ENCODE results near the gene FGF14. TPM values are rescaled to one million over a fixed set of nuclear protein-coding genes. Genes with fewer than 3 reads are reported as not detected.

FGF14 gene
- total RNA-seq, 1 experiment from 2014 or later, result 0.02 TPM

DNA sequence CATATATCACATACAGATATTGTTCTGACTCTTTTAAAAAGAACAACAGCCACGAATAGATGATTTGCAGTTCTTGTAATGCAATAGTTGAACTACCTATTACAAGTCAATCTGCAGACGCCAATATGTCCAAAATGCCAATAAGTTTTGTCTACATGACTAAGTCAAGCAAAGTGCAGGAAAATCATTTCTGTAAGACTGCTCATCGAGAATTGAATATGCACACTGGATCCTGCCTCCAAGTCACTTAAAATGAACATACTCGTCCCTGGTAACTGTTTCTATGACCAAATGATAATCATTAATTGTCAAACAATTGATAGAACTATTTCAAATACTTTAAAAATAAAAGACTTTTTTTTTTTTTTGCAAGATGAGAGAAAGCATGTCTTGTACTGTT, 573.7 kb downstream of the FGF14 start:
- no peaks in the 10 kb centered on the region for H3K27me3 ChIP-seq
- no peaks in the 10 kb centered on the region for H3K9me3 ChIP-seq (replicated peaks)

DNA sequence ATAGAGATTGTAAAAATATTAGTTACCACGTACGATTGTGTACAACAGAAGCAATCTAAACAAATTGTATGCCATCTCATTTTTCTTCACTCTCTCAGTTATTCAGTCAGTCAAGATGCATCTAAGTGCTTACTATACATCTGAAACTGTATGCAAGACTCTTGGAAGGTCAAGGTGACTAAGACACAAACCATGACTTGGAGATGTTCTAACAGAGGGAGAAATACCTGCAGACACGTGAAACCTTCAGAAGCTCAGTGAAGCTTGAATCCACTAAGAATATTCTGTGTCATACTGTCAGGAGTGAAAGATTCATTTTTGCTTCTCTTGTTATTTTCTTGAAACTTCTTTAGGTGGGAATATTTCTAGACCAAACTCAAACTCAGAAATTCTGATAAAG, 584.0 kb downstream of the FGF14 start:
- H3K9me3 ChIP-seq (replicated peaks), result no peaks in the 10 kb centered on the region
- no peak overlapping the region for H3K4me3 ChIP-seq
- no peaks in the 10 kb centered on the region for H3K36me3 ChIP-seq
- no peak overlapping the region for H3K27ac ChIP-seq
- no peaks in the 10 kb centered on the region for H3K27me3 ChIP-seq
- no peak for DNase-seq
- H3K4me1 ChIP-seq, result no peaks in the 10 kb centered on the region

More for the DNA sequence above, 573.7 kb downstream of the FGF14 start:
- no peaks in the 10 kb centered on the region for H3K36me3 ChIP-seq
- no peak for DNase-seq
- H3K4me1 ChIP-seq, result no peaks in the 10 kb centered on the region
- H3K27ac ChIP-seq, result no peak overlapping the region
- H3K4me3 ChIP-seq, result no peak overlapping the region

DNA sequence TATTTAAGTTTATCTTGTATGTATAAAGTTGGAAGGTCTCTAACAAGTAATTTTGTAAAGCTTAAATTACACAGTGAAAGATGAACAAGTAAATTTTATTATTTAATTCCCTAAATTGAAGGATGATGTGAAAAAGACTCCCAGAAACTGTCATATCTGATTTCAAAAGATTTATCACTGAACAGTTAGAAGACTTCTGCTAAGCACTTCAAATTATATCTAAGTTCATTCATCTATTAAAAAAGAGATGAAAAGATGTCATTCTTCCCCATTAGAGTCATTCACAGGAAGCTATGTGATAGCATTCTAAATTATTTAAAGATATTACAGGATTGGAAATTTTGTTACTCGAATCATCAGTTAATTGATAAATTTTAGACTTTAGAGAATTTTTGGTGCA, 590.0 kb downstream of the FGF14 start:
- Histone ChIP-seq H3K4me1 (no peaks in the 10 kb centered on the region), H3K9me3 (replicated peaks) (no peaks in the 10 kb centered on the region), H3K27me3 (no peaks in the 10 kb centered on the region), H3K4me3 (no peak overlapping the region), H3K27ac (no peak overlapping the region), H3K36me3 (no peaks in the 10 kb centered on the region)
- DNase-seq, result no peak

DNA sequence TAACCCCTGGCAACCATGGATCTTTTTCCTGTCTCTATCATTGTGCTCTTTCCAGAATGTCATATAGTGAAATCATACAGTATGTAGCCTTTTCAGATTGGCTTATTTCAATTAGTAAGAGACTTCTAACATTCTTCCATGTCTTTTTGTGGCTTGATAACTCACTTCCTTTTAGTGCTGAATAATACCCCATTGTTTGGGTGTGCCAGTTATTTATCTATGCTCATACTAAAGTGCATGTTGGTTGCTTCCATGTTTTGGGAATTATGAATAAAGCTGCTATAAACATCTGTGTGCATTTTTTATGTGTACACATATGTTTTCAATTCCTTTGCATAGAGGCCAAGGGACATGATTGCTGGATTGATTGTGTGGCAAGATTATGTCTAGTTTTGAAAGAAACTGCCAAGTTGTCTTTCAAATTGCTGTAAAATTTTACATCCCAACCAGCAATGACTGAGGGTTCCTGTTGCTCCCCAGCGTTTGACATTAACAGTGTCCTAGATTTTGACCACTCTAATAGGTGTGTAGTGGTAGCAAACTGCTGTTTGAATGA, 590.5 kb downstream of the FGF14 start:
- no peaks in the 10 kb centered on the region for H3K4me1 ChIP-seq
- DNase-seq, result no peak
- H3K36me3 ChIP-seq, result no peaks in the 10 kb centered on the region
- no peak overlapping the region for H3K27ac ChIP-seq
- H3K27me3 ChIP-seq, result no peaks in the 10 kb centered on the region
- no peak overlapping the region for H3K4me3 ChIP-seq
- no peaks in the 10 kb centered on the region for H3K9me3 ChIP-seq (replicated peaks)

DNA sequence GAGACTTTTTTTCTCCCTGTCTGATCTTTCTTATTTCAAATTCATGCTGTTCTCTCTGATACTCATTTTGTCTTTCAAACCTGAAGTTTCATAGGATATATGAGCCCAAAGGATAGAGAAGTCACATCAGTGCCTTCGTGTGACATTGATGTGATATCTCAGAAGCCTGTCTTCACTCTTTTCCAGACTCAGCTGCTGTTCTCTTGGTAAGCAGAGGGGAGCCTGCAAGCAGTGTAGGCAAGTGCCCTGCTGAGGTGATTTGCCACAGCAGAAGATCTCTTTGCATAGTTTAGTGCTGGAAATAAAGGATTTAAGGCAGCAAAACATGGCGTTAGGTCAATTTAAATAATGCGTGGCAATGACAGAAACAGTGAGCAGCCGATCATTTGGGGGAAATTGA, 602.7 kb downstream of the FGF14 start:
- Histone ChIP-seq H3K9me3 (replicated peaks) (no peaks in the 10 kb centered on the region), H3K4me3 (no peak overlapping the region), H3K27ac (no peak overlapping the region), H3K27me3 (no peaks in the 10 kb centered on the region), H3K36me3 (no peaks in the 10 kb centered on the region), H3K4me1 (no peaks in the 10 kb centered on the region)
- DNase-seq, result no peak

DNA sequence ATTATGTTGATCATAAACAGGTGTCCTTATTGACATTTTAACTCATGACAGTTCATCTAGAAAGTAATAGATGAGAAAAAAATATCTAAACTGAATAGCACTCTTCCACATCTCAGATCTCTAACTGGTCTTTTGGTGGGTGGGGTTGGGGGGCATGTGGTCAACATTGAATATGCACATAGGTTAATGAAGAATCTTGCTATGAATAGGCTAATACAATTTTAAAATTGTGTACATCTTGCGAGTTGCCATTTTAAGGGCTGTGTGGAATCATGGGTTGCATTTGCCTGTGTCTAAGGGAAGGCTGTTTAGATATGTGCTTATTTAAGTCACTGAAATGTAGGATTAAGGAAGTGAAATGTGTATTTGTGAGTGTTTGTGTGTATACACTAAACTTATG, 603.4 kb downstream of the FGF14 start:
- Histone ChIP-seq H3K9me3 (replicated peaks) (no peaks in the 10 kb centered on the region), H3K36me3 (no peaks in the 10 kb centered on the region), H3K27ac (no peak overlapping the region), H3K4me3 (no peak overlapping the region), H3K27me3 (no peaks in the 10 kb centered on the region), H3K4me1 (no peaks in the 10 kb centered on the region)
- no peak for DNase-seq

DNA sequence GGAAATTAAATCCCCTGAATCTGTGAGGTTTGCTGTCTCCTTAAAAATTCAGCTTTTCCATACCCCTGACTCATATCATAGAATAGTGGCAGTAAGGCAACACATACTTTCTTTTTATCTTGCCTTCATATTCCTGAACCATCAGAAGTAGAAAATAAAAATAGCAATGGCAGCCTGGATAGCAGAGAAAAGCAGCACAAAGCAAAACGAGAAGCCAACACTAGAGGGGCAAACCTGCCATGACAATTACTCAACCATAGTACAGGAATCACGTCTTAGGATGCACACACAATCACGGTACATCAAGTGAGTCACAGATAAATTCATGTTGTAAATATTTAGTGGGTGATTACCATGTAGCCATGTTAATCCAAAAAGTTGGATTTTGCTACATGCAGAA, 606.4 kb downstream of the FGF14 start:
- no peak for DNase-seq
- H3K27ac ChIP-seq, result no peak overlapping the region
- H3K4me3 ChIP-seq, result no peak overlapping the region
- no peaks in the 10 kb centered on the region for H3K36me3 ChIP-seq
- no peaks in the 10 kb centered on the region for H3K27me3 ChIP-seq
- H3K9me3 ChIP-seq (replicated peaks), result no peaks in the 10 kb centered on the region
- H3K4me1 ChIP-seq, result no peaks in the 10 kb centered on the region

DNA sequence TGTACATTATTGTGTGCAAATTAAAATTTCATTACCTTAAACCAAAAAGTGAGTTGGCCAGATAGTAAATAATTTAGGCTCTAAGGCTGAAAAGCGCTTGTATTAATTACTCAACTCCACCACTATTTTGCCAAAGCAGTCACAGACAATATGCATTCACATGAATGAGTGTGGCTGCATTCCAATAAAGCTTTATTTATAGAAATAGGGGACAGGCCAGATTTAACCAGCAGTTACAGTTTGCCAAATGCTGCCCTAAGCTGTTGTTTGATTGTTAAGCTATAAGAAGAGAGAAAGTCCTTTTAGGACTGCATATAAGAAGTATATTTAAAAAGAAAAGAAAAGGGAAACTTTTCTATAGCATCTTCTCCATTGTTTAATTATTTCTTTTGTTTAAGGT, 606.8 kb downstream of the FGF14 start:
- Histone ChIP-seq H3K27ac (no peak overlapping the region), H3K4me1 (no peaks in the 10 kb centered on the region), H3K4me3 (no peak overlapping the region), H3K27me3 (no peaks in the 10 kb centered on the region), H3K36me3 (no peaks in the 10 kb centered on the region), H3K9me3 (replicated peaks) (no peaks in the 10 kb centered on the region)
- no peak for DNase-seq

DNA sequence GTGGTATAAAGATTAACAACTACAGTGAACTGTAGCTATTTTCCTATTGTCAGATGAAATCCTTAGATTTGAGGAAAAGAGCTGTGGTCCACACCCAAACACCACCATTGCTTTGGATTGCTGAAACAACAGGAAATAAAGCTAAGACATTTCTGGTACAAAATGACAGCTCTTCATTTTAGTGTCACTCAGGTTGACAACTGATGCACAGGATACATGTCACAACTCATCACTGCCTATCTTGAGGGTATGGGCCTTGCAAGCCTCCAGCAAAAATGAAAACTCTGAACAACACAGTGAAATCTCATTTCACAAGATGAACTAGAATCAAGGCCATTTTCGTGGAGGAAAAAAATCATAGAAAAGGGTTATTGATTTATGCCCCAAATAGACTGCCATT, 609.7 kb downstream of the FGF14 start:
- Histone ChIP-seq H3K4me1 (no peaks in the 10 kb centered on the region), H3K9me3 (replicated peaks) (no peaks in the 10 kb centered on the region), H3K36me3 (no peaks in the 10 kb centered on the region), H3K4me3 (no peak overlapping the region), H3K27me3 (no peaks in the 10 kb centered on the region), H3K27ac (no peak overlapping the region)
- DNase-seq, result no peak

DNA sequence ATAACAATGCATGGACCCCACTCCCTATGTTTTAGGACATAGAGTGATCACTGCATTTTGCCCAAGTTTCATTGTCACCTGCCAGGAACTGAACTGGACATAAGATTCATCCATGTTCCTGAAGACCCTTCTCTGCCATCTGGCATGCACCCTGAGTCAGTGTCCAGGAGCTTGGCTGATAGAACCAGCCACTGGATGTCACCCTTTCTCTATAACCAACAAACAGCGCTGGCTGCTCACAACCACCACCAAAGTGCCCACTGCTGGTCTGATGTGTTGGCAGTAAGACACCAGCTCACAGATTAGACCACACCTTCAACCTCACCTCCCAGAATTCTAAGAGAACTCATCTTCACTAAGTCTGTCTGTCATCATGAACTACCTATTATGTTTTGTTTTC, 616.0 kb downstream of the FGF14 start:
- no peaks in the 10 kb centered on the region for H3K27me3 ChIP-seq
- H3K4me1 ChIP-seq, result no peaks in the 10 kb centered on the region
- no peaks in the 10 kb centered on the region for H3K36me3 ChIP-seq
- no peak overlapping the region for H3K27ac ChIP-seq
- peak; percentile 29 to 54 for DNase-seq
- no peak overlapping the region for H3K4me3 ChIP-seq
- no peaks in the 10 kb centered on the region for H3K9me3 ChIP-seq (replicated peaks)

DNA sequence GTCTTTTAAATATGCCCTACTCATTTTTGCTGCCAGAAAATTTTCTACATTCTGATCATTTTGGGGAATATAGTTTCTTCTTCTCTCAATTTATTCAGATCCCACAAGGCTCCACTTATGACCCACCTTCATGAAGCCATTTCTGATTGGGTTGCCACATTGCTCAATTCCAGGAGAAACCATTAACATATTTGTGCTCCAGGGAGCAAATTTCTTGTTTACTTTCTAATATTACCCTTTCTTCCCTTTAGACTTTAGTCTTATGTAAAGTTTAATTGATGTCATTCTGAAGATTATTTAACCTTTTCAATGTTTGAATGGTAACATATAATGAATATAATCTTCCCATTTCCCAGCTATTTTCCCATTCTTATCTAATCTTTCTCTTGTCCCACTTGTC, 617.5 kb downstream of the FGF14 start:
- Histone ChIP-seq H3K9me3 (replicated peaks) (no peaks in the 10 kb centered on the region), H3K27me3 (no peaks in the 10 kb centered on the region), H3K27ac (no peak overlapping the region), H3K4me3 (no peak overlapping the region), H3K36me3 (no peaks in the 10 kb centered on the region), H3K4me1 (no peaks in the 10 kb centered on the region)
- no peak for DNase-seq

DNA sequence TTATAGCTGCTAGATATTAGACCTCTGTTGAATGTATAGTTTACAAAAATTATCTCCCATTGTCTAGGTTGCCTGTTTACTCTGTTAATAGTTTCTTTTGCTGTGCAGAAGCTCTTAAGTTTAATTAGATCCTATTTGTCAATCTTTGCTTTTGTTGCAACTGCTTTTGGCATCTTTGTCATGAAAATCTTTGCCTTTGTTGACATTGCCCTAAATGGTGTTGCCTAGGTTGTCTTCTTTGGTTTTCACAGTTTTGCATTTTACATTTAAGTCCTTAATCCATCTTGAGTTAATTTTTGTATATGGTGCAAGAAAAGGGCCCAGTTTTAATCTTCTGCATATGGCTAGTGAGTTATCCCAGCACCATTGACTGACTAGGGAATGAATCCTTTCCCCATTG, 618.3 kb downstream of the FGF14 start:
- no peaks in the 10 kb centered on the region for H3K27me3 ChIP-seq
- no peaks in the 10 kb centered on the region for H3K36me3 ChIP-seq
- no peaks in the 10 kb centered on the region for H3K9me3 ChIP-seq (replicated peaks)
- no peak overlapping the region for H3K4me3 ChIP-seq
- DNase-seq, result no peak
- H3K4me1 ChIP-seq, result no peaks in the 10 kb centered on the region
- H3K27ac ChIP-seq, result no peak overlapping the region

DNA sequence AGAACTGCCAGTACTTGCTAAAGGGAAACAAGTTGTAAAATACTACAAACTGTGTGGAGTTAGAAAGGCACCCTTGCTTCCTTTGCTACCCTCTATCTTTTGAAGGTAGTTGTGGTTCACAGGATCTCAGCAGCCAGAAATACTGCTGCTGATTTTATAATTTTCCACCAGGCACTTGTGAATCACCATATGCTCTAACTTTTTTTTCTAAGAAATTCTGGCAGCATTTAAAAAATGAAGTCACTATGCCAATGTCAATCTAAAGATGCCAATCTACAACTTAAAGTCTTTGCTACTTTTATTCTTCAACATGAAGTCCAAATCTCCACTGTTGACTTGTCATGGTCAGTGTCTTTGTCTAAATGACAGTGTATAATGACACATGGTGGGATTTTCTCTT, 621.6 kb downstream of the FGF14 start:
- DNase-seq, result no peak
- H3K36me3 ChIP-seq, result no peaks in the 10 kb centered on the region

DNA sequence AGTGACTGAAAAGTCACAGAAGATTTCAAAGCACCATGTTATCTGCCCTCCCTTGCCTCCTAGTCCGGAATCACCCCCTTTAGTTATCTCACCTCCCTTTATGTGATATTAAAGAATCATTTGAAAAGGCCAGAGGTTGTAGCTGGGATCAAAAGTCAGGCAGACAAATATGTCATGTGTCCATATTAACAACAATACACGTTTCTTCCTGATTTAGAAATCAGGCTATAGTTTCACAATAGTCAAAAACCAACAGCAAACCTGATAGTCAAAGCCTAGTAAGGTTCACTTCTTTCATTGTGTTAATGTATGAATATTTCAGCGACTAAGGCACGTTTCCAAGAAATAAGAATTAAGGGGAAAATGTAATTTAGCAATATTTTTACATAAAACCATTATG, 622.7 kb downstream of the FGF14 start:
- Histone ChIP-seq H3K4me1 (no peaks in the 10 kb centered on the region), H3K9me3 (replicated peaks) (no peaks in the 10 kb centered on the region), H3K27me3 (no peaks in the 10 kb centered on the region), H3K27ac (no peak overlapping the region), H3K4me3 (no peak overlapping the region), H3K36me3 (no peaks in the 10 kb centered on the region)
- no peak for DNase-seq

More for the DNA sequence above, 621.6 kb downstream of the FGF14 start:
- H3K4me1 ChIP-seq, result no peaks in the 10 kb centered on the region
- H3K27me3 ChIP-seq, result no peaks in the 10 kb centered on the region
- H3K9me3 ChIP-seq (replicated peaks), result no peaks in the 10 kb centered on the region
- no peak overlapping the region for H3K27ac ChIP-seq
- H3K4me3 ChIP-seq, result no peak overlapping the region

DNA sequence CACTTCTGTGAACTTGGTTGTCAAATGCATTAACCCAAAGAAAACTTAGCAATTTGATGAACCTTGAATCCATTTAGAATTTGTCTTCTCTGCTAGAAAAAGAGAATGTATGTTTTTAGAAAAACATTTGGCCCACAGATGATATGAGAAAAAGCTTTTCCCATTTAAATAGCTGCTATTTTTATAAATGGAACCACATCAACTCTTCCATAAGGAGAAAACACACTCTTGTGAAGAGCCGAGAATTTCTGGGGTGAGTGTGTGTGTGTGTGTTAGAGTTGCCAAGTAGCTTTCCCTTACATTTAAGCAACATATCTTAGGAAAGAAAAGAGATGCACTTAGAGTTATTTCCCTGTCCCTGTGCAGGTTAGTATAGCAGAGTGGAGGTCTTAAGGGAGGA, 626.6 kb downstream of the FGF14 start:
- H3K36me3 ChIP-seq, result no peaks in the 10 kb centered on the region
- no peak overlapping the region for H3K27ac ChIP-seq
- no peaks in the 10 kb centered on the region for H3K4me1 ChIP-seq
- no peaks in the 10 kb centered on the region for H3K9me3 ChIP-seq (replicated peaks)
- no peaks in the 10 kb centered on the region for H3K27me3 ChIP-seq
- DNase-seq, result no peak
- H3K4me3 ChIP-seq, result no peak overlapping the region

DNA sequence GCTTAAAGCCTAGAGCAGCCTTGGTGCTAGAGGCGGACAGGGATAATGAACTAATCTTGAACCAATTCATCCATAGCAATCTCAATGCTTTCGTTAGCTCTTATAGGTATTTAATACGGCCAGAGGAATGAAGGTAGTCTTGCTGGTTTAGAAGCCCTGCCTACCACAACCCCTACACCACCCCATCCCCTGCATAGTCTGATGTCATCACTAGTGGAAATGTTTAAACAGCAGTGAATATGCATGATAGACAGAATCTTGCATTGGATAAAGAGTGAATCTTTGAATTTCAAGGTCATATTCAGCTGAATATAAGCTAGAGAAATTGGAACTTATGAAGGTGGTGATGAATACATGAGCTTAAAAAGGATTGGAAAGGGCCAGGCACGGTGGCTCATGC, 627.5 kb downstream of the FGF14 start:
- Histone ChIP-seq H3K27ac (no peak overlapping the region), H3K9me3 (replicated peaks) (no peaks in the 10 kb centered on the region), H3K4me1 (no peaks in the 10 kb centered on the region), H3K4me3 (no peak overlapping the region), H3K36me3 (no peaks in the 10 kb centered on the region), H3K27me3 (no peaks in the 10 kb centered on the region)
- DNase-seq, result no peak

DNA sequence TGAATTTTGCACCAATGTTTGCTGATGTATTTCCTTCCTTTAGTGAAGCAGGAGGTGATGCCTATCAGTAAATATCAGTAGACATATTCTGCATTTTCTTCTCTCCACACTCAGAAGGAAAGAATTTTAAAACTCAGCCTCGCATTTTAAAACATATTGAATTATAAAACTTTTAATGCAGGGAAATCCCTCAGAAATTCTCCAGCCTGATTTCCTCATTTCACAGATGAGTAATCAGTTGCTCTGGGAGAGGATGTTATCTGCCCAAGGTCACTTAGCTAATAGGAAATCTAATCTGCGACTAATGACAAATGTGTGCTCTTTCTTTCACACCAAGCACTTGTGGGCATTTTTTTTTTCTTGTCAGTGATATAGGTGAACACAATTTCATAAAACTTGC, 628.8 kb downstream of the FGF14 start:
- Histone ChIP-seq H3K27me3 (no peaks in the 10 kb centered on the region), H3K4me3 (no peak overlapping the region), H3K27ac (no peak overlapping the region), H3K36me3 (no peaks in the 10 kb centered on the region), H3K4me1 (no peaks in the 10 kb centered on the region), H3K9me3 (replicated peaks) (no peaks in the 10 kb centered on the region)
- no peak for DNase-seq

All from SJCRH30 (cell line).